SK-N-MC (cell line): ENCODE measurements around the gene CPLANE2.

ENCODE experiments used
- EZH2 ChIP-seq: fragments of 200-600 bp; sonication (generic); IDR thresholded peaks from one replicate; pipeline ENCODE4 v1.6.1; 2017; ENCODE audit warnings: antibody characterized with exemption
- POLR2AphosphoS5 ChIP-seq: IDR thresholded peaks from 2 replicates; pipeline ENCODE4 v1.6.1; 2012; ENCODE audit warnings: mild to moderate bottlenecking, low read depth, low read length, borderline replicate concordance

- no peak for TF ChIP-seq POLR2AphosphoS5
- TF ChIP-seq EZH2 = no peak
Measured at GRCh38 chr1:16235944-16236510, 956 bp downstream of the CPLANE2 start.
